SK-N-MC (cell line): Measurements from ENCODE around the gene FBXW7.

Experiments used
- DNase-seq: peaks from one replicate; pipeline ENCODE4 v3.0.0-alpha.2; 2011; ENCODE audit warnings: low read depth, low spot score
- H3K27ac ChIP-seq: fragments of 200-600 bp; sonication (generic); 2 replicates; pipeline ENCODE4 v1.5.1; 2016; ENCODE audit warnings: mixed run types
- H3K36me3 ChIP-seq: fragments of 200-600 bp; sonication (generic); 2 replicates; pipeline ENCODE4 v1.6.1; 2017; ENCODE audit warnings: antibody characterized with exemption, low read length, mixed read lengths; ENCODE audit not compliant: insufficient read depth
- H3K4me3 ChIP-seq: fragments of 200-600 bp; sonication (generic); 2 replicates; pipeline ENCODE4 v1.5.1; 2016
- H3K9ac ChIP-seq: fragments of 200-600 bp; sonication (generic); 2 replicates; pipeline ENCODE4 v1.8.0; 2017; ENCODE audit warnings: mixed run types, mixed read lengths; ENCODE audit not compliant: insufficient read length
- H3K9me3 ChIP-seq: fragments of 200-600 bp; sonication (generic); 2 replicates; pipeline ENCODE4 v1.6.1; 2017; ENCODE audit warnings: low read depth, mild to moderate bottlenecking, antibody characterized with exemption, low read length, moderate library complexity, mixed read lengths
- EZH2 ChIP-seq: fragments of 200-600 bp; sonication (generic); IDR thresholded peaks from one replicate; pipeline ENCODE4 v1.6.1; 2017; ENCODE audit warnings: antibody characterized with exemption
- FOXP2 ChIP-seq: optimal IDR thresholded peaks from 2 replicates; pipeline ENCODE3; 2011; ENCODE audit warnings: mild to moderate bottlenecking, moderate library complexity; ENCODE audit not compliant: insufficient read depth; ENCODE audit errors: extremely low read length, control extremely low read depth
- POLR2AphosphoS5 ChIP-seq: IDR thresholded peaks from 2 replicates; pipeline ENCODE4 v1.6.1; 2012; ENCODE audit warnings: mild to moderate bottlenecking, low read depth, low read length, borderline replicate concordance

Gene FBXW7

GRCh38 chr4:152536545-152537182, 772 bp upstream of the FBXW7 start:
- no peak for TF ChIP-seq FOXP2
- no peak for TF ChIP-seq POLR2AphosphoS5
- no peak for TF ChIP-seq EZH2
- H3K9me3 ChIP-seq = no peaks in the 10 kb centered on the region
- peak overlapping the region; percentile 75 for H3K27ac ChIP-seq
- no peak for DNase-seq
- peak overlapping the region; percentile 84 for H3K4me3 ChIP-seq
- H3K9ac ChIP-seq = peak overlapping the region; percentile 93
- peaks cover 15% of the 10 kb centered on the region for H3K36me3 ChIP-seq

GRCh38 chr4:152535360-152535902, 461 bp downstream of the FBXW7 start:
- peaks cover 15% of the 10 kb centered on the region for H3K36me3 ChIP-seq
- no peak overlapping the region for H3K27ac ChIP-seq
- H3K4me3 ChIP-seq = peak overlapping the region; percentile 84
- H3K9ac ChIP-seq = peak overlapping the region; percentile 84
- no peaks in the 10 kb centered on the region for H3K9me3 ChIP-seq
- TF ChIP-seq FOXP2 = no peak
- TF ChIP-seq EZH2 = no peak
- TF ChIP-seq POLR2AphosphoS5 = no peak
- DNase-seq = no peak

GRCh38 chr4:152534541-152535359, 1.1 kb downstream of the FBXW7 start:
- peak overlapping the region; percentile 84 for H3K9ac ChIP-seq
- no peak for DNase-seq
- H3K4me3 ChIP-seq = peak overlapping the region; percentile 84
- TF ChIP-seq POLR2AphosphoS5 (no peak), FOXP2 (no peak), EZH2 (no peak)
- H3K9me3 ChIP-seq = no peaks in the 10 kb centered on the region
- H3K36me3 ChIP-seq = peaks cover 12% of the 10 kb centered on the region
- no peak overlapping the region for H3K27ac ChIP-seq

GRCh38 chr4:152531479-152531878, 4.4 kb downstream of the FBXW7 start:
- Histone ChIP-seq H3K4me3 (no peak overlapping the region), H3K9me3 (no peaks in the 10 kb centered on the region), H3K36me3 (no peaks in the 10 kb centered on the region), H3K9ac (no peak overlapping the region), H3K27ac (peak overlapping the region; percentile 17; the same call in 1 of the 2 replicates)
- DNase-seq = no peak
- TF ChIP-seq EZH2 (no peak), POLR2AphosphoS5 (no peak), FOXP2 (no peak)

DNA sequence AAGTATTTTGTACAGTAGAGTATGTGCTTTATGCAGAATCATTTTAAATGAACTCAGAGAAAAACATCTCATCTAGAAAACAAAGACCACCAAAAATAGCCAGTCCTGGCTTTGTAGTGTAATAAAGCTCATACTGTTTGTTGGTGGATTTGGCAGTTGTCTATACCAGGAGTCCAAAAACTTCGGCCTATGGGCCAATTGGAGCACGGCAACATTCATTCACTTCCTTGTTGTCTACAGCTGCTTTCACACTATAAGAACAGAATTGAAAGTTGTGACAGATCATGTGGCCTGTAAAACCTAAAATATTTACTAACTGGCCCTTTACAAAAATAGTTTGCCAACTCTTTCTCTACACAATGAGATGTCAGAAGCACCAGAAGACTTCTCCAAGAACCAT, 5.3 kb downstream of the FBXW7 start:
- no peaks in the 10 kb centered on the region for H3K36me3 ChIP-seq

GRCh38 chr4:152529880-152530279, 6.0 kb downstream of the FBXW7 start:
- H3K27ac ChIP-seq = no peak overlapping the region
- DNase-seq = no peak
- H3K9me3 ChIP-seq = no peaks in the 10 kb centered on the region
- H3K9ac ChIP-seq = no peak overlapping the region
- H3K4me3 ChIP-seq = no peak overlapping the region
- TF ChIP-seq EZH2 = no peak
- no peak for TF ChIP-seq FOXP2
- no peak for TF ChIP-seq POLR2AphosphoS5
- H3K36me3 ChIP-seq = no peaks in the 10 kb centered on the region

More for the DNA sequence above, 5.3 kb downstream of the FBXW7 start:
- no peaks in the 10 kb centered on the region for H3K9me3 ChIP-seq
- no peak overlapping the region for H3K9ac ChIP-seq
- TF ChIP-seq POLR2AphosphoS5 = no peak
- no peak for TF ChIP-seq FOXP2
- TF ChIP-seq EZH2 = no peak
- no peak overlapping the region for H3K27ac ChIP-seq
- H3K4me3 ChIP-seq = no peak overlapping the region
- no peak for DNase-seq

DNA sequence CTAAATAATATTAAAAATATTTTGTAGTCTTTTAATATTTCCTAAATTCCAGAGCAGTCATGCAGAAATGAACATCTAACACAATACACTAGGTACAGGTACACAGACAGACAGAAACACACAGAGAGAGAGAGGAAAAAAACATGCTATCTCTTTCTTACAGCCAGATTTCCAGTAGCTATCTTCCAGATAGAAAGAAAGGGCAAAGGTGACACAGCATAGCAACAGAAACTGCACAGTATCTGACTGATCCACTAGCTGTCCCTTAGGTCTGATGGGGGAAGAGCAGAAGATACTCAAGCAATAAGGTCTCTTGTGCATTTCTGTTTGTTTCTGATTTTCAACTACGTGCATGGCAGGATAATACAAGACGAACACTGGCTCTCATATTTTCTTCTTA, 7.8 kb downstream of the FBXW7 start:
- Histone ChIP-seq H3K9me3 (no peaks in the 10 kb centered on the region), H3K36me3 (no peaks in the 10 kb centered on the region), H3K27ac (no peak overlapping the region), H3K9ac (no peak overlapping the region), H3K4me3 (no peak overlapping the region)
- no peak for TF ChIP-seq EZH2
- no peak for TF ChIP-seq FOXP2
- no peak for TF ChIP-seq POLR2AphosphoS5
- no peak for DNase-seq

GRCh38 chr4:152525878-152526277, 10.0 kb downstream of the FBXW7 start:
- no peak for TF ChIP-seq FOXP2
- no peak overlapping the region for H3K4me3 ChIP-seq
- no peak for DNase-seq
- H3K36me3 ChIP-seq = no peaks in the 10 kb centered on the region
- no peaks in the 10 kb centered on the region for H3K9me3 ChIP-seq
- H3K9ac ChIP-seq = no peak overlapping the region
- no peak overlapping the region for H3K27ac ChIP-seq
